Cortex of kidney (tissue), 1 donor: ENCODE results near the gene MRGPRX2.

Experiments used
- DNase-seq: peaks from one replicate; lab custom pipeline; 2025; lab: John Stamatoyannopoulos, UW

The MRGPRX2 gene

DNA sequence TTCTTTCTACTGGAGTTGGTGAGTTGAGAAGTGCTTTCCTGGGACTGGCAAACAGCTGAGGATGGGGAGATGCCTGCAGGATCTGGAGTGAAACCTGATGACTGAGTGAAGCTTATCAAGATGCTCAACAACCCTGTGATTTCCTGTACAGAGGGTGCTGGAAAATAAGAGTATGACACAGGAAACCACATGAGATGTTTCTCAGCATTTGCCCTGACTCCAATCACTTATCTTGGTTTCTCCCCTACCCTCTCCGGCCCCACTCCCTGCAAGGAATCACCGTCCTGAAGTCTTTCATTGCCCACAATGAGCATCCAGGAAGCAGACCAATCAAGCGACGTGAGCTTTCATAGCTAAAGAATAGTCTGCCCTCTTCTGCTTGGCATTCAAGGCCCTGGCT lies at the start of gene MRGPRX2:
TSS of gene MRGPRX2 (minus strand) at position 89 of the 400 bp plus-strand sequence. CDS start 4,315 bp downstream, outside the sequence.
- DNase-seq, result no peak

DNA sequence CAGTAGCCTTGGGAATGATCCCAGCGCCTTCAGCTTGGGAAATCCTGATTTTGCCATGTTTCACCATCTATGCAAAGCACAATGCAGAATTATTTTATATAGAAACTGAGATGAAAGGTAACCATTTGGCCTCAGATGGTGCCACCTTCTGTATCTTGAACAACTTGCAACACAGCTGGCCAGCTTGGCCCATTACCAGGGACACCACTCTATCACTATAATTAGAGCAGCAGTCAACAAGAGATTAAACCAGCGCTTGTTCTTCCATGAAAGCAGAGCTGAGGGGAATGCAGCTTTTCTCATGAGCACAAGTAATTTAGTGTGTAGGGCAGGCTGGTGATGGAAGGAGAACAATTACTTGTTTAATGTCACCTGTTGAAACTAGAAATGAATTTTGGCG lies 49.8 kb upstream of the MRGPRX2 start:
- DNase-seq, result no peak

DNA sequence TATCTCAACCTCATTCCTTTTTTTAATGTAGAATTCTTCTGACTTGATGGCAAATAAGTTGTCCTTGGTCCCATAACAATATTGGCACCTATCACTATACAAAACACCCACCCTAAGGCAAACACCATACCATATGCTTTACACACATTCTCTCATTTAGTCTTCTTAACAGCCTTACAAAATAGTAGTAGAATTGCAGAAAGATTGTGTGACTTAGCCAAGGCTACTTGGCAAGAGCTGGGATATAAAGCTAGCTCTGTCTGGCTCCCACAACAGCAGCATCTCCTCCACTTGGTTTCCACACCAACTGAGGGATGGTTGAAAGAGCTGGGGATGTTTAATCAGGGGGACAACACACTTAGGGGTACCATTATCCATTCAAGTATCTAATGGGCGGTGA lies 46.6 kb upstream of the MRGPRX2 start:
- no peak for DNase-seq

DNA sequence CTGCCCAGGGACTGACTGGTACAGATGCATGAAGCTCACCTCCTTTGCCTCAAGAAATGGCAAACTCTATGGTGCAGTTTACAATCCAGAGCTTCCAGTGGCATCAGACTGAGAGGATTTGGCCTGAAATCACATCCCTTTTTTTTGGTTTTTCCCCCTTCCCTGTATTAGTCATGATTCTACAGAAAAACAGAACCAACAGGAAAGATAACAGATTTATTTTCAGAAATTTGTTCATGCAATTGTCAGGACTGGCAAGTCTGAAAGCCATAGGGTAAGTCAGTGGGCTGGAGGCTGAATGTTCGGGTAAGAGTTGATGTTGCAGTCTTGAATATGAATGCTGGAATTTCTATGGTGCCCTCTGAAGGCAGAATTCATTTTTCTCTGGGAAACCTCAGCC lies 44.5 kb upstream of the MRGPRX2 start:
- no peak for DNase-seq

DNA sequence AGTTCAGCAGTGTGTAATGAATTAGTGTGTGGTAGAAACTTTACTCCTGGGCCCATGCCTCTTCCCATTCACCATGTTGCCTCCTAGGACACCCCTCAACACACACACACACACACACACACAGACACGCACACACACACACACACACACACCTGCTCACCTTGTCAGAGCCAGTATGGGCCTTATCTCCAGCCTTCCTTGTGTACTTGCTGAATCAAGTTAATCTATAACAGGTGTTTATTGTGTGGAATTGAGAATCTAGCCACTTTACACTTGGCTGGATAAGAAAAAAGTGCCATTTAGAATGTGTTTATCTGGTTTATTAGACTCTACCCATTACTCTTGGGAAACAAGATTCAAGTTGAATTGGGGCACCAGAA lies 42.0 kb upstream of the MRGPRX2 start:
- no peak for DNase-seq

DNA sequence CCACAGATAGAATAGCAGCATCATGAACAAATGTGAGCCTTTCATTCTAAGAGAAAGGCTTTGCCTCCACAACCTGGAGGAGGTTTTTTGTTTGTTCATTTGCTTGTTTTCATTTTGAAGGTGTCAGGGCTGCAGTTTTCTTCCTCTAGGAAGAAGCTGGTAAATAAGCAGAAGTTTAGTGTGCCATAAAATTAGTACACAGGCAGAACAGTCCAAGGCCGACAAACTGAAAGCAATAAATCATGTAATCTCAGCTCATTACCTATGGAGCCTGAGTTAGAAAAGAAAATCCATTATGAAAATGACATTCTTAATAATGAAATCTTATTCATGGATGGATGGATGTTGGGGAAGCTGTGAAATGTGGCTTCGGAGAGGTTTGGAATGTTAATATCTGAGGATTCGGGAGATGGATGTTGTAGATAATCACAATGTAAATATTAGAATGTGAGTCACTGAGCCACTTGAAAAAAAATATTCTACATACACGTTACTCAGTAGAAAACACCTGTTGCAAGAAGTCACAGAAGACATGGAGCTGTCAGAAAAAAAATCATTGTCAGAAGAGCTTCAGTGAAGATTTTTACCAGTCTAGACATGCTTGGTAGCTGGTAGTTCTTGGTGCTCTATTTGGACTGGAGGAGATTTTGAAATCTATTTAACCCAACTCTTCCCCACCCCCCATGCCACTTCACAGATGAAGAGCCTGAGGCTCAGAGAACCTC lies 41.4 kb upstream of the MRGPRX2 start:
- no peak for DNase-seq

DNA sequence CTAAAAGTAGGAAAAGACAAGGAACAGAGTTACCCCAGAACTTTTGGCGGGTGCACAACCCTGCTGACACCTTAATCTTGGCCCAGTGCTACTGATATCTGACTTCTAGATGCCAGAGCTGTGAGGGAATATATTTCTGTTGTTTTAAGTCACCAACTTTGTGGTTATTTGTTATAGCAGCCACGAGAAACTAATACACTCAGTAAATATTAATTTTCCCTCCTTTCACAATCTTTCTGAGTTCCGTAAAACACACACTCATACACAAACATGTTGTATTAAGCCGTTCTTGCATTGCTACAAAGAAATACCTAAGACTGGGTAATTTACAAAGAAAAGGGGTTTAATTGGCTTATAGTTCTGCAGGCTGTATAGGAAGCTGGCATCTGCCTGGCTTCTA lies 40.4 kb upstream of the MRGPRX2 start:
- no peak for DNase-seq

DNA sequence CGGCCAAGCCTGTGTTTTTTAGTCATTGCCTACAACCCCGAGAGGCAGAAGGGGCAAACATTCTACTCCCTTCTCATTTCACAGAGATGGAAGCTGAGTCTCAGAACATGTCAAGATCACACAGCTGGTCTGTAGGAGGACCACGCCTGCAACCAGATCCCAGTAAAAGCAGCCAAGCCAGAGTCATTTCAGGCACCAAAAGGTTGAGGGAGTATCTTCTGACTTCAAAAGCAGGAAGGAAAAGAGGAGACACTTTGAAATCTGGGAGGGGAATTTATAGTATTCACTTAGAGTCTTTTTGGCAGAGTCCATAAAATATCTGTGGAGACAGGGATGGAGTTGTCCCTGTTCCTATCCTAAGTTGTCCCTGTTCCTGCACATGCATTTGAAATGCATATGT lies 38.6 kb upstream of the MRGPRX2 start:
- no peak for DNase-seq

DNA sequence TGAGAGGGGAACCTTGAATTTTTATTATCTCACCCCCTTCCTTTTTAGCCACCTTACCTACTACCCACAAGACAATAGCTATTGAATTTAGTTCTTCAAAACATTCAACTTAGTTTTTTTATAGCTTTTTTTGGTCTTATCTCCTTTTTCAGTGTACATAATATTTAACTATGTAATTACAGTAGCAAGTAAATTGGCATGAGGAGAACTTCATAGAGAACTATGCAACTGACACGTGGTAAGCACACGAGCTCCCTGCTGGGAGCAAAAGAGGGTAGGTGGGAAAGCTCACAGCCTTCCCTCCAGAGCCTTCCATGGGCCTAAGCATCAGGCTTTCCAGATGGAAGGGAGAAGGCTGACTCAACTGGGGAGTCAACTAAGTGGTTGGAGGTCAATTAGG lies 34.3 kb upstream of the MRGPRX2 start:
- no peak for DNase-seq

DNA sequence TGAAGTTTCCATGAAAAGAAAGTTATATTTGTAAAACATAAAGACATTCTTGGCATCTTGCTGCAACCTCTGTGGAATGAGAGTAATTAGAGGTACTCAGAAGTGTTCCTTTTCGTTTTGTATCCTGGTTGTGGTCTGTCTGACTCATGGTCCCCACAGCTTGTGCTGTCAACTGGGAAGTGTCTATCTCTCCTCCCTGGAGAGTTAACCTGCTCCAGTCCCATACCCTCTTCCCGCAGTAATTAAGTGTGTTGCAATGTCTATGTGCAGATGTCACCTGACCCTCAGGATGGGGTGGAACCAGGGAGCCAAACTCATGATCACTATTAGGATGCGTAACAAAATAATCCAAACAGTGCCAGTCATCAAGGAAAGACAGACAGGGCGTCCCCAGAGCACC lies 33.5 kb upstream of the MRGPRX2 start:
- DNase-seq, result no peak

DNA sequence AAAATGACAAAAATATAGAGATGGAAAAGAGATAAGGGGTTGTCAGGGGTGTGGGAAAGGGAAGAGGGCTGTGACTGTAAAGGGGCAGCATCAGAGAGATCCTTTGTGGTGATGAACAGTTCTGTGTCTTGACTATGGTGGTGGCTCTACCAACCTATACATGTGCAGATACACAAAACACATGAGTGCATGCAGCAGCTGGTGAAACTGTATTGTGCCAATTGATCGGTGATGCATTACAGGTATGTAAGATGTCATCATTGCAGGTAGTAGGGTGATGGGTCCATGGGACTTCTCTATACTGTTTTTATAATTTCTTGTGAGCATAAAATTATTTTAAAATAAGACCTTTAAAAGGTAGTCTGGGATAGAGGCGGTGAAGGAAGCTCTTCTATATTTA lies 32.3 kb upstream of the MRGPRX2 start:
- DNase-seq, result no peak

DNA sequence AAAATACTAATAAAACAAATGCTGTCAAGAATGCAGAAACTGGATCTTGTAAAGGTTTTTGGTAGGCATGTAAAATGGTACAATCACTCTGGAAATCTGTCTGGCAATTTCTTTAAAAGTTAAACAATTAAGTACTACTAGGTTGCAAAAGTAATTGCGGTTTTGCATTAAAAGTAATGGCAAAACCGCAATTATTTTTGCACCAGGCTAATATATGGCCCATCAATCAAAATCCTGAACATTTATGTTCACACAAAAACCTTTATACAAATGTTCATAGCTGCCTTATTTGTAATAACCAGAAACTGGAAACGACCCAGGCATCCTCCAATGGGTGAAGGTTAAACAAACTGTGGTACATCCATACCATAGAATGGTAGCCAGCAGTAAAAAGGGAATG lies 31.8 kb upstream of the MRGPRX2 start:
- DNase-seq, result no peak

DNA sequence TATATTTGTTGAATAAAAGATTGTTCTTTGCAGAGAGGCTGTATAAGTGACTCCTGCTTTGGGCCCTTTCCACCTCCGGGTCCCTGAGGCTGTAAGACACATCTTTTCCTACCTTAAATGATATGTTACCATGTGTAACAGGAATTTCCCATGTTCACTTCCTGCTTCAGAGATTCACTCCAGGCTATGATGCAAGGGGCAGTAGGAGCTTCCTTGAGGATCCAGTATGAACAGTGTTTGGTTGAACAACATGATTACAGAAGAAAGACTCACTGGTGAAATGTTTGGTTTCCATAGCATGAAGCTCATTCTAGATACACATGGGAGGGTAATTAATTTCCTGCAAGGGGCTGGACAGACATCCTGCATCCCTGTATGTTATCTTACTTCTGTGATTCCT lies 30.8 kb upstream of the MRGPRX2 start:
- no peak for DNase-seq

DNA sequence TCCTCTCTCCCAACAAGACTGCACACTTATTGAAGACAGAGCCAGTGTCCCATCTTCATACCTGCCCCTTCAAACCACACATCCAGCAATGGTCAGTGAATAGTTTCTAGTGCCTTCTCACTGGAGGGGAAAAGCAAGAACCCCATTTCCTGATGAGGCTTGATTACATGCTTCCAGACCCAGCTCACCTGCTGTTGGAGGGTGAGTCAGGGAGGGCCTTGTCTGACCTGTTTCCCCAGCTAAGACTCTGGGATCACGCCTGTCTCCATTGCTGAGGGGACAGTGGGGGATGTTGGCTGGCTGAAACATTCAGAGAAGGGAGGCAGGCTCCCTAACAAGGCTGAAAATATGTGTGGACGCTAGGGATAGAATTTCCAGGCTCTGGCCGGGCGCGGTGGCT lies 28.9 kb upstream of the MRGPRX2 start:
- no peak for DNase-seq

DNA sequence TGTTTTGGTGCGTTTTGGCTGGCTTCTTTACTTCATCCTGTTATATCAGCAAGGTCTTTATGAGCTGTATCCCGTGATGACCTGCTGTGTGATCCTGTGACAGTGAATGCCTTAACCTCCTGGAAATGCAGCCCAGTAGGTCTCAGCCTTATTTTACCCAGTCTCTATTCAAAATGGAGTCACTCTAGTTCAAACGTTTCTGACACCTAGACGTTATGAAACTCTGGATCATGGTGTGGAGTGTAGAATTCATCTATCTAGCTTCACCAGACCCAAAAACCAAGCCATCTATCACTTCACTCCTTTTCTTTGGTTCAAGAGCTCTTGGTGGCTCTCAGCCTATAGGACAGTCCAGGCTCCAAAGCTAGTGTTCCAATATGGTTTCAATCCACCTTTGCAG lies 28.3 kb upstream of the MRGPRX2 start:
- no peak for DNase-seq

DNA sequence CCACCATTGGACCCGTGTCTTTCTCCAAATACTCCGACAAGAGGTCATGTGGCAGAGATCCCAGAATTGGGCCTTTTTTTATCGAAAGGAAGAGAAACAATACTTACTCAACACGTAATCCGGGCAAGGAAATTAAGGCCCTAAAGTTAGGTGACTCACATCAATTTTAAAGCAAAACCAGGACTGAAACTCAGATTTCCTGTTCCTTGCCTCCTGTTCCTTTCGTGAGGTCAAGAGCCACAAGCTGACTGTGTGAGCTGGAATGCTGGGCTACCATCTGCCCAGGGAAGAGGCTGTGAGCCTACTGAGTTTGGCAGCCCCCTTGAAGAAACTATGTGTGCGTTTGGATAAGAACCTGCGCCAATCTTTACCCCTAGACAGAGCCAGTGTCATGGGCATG lies 27.1 kb upstream of the MRGPRX2 start:
- DNase-seq, result no peak

DNA sequence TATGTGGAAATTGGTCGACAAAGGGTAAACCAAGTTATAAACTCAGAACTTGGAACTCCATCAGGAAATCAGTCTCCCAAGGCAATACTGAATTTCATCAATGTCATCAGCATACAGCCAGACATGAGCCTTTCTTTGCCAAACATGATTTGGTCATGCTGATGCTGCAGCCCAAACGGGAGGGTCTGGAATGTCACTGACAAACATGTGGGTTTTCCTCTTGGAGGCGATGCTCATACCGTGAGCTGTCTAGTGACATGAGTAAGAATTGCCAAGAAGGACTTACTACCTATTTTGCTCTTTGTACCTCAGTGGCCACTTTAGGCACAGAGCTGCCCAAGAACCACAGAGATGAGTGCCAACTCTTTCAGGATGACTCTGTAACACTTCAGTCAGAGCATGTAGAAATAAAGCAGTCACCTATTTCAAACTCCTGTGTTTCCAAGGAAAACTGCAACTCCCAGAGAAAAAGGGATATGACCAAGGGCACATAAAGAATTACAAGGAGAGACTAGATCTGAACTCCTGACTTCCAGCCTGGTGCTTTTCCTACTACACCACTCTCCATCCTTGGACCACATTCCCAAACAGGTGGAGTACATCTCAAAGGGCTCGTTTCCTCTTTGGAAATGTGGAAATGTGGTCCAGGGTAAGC lies 24.3 kb upstream of the MRGPRX2 start:
- DNase-seq, result no peak

DNA sequence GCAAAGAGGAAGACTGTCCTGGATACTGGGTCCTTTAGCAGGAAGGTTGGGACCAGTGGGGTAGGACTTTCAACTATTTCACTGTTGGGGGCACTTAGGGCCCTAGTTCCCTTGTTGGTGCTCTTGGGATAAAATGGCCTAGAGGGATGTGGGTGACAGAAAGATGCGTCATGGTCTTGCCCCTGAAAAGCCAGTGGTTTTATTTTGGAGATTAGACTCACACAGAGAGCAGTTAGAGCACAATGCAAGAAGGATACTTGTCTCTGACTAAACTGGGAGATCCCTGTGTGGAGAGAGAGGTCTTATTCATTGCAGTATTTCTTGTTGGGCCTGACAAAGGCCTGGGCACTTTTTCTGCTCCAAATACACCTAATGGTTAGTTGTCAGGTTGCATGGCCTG lies 22.6 kb upstream of the MRGPRX2 start:
- no peak for DNase-seq

DNA sequence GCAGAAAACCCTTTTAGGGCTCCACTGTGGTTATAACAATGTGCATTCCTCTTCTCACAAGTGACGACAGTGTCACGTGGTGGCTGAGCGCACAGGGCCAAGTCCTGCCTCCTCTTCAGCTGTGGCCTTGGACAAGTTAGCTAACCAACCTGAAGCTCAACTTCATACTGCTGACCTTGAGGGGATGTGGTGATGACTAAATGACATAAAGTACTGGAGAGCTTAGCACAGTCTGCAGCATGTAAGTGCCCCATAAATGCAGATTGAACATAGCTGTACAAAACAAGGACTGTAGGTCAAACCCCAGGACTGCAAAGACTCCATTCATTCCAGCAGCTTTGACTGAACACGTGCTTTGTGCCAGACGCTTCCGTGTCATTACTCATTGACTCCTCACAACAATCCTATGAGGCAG lies 20.1 kb upstream of the MRGPRX2 start:
- no peak for DNase-seq

DNA sequence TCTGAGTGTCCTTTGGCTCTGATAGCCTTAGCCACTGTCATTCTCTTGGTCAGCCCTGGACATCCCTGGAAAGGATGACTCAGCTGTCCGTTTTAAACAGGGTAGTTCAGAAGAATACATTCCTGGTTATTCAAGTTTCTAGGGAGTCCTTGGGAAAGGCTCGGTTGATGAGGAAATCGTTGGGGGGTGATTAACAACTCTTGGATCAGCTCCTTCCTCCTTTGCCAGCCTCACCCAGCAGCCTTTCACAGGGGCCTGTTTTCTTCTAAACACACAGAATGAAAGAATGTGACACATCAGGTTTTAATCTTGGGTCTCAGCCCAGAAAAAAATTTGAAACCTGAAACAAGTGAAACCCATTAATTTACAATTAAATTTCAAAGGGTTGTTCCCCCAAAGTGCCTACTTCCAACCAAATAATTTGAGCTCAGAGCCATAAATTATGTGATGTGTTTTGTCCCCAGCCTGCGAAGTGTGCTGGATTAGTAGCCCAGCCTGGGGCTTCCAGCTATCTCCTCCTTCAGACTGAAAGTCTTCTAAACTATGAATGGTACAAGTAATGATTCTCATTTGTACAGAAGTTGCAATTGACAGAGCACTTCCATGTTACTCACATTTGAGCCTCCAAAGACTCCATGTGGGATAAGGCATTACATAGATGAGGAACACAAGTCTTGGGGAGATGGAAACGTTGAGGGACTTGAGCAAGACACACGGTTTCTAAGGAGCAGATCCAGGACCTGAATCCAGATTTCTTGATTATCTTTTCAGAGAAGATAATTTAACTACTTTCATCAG lies 19.3 kb upstream of the MRGPRX2 start:
- no peak for DNase-seq

DNA sequence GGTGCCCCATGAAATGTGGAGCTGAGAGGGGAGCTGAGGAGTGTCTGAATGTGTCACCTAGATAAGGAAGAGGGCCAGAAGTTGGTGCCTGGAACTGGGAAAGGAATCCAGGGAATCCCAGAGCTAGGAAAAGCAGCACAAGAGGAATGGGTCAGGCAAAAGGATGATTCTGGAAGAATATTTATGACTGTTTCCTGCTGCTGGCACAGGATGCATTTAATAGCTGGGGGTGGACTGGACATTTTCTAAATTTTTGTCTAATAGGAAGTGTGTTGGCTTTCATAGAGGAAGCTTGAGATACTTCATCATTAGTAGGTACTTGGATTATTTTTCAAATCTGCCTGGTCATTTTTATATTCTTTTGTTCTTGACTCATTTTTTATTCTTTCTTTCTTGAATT lies 17.4 kb upstream of the MRGPRX2 start:
- no peak for DNase-seq

DNA sequence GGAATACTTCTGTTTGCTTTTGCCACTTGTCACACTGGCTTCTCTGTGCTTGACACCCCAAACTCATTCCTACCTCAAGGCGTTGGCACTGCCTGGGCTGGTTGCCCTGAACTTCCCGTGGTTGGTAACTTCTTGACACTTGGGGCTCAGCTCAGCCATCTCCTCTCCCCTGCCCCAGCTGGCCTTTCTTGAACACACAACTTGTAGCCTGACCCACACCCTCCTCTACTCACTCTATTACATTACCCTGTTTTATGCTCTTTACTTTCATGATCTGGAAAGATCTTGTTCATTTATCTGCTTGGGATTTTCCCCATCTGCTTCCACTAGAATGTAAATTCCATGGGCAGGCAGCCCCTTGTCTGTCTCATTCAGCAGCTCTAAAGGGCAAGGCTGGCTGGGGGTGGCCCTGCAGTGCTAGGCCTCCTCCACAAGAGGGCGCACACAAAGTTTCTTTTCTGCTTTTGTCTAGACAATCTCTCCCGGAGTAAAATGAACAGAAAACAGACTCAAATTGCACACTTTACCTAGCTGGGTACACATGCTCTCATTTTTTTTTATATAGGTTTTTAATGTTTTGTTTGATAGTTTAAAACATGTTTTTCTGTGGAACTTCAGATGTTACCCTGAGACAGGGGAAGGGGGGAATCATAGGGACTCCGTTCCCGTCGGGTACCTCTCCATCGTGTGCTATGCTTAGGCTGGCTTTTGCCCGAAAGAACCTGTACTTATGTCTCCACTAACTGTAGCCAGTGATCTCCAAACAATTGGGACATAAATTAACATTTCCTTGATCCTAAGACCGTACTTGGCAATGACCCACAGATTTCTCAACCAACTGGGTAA lies 16.4 kb upstream of the MRGPRX2 start:
- no peak for DNase-seq
